Liver (tissue), 9 donors: ENCODE results near the gene TPT1. TPM values are rescaled to one million over a fixed set of nuclear protein-coding genes. Genes with fewer than 3 reads are reported as not detected.
"Not testable (repeated sequence)": the region's sequence is repeated elsewhere in the genome, so short reads cannot be mapped to it uniquely, and the experiment has no call there.

Source experiments
- DNase-seq: peaks from one replicate; pipeline ENCODE4 v3.0.0-alpha.2; 2017; ENCODE audit warnings: low spot score
- H3K27ac ChIP-seq, 2 donors: one replicate each; pipeline ENCODE4 v1.7.0; 2013; ENCODE audit warnings: inconsistent platforms in 2 of 2, low read length in 2 of 2, control low read depth in 1 of 2, low read depth in 1 of 2, mild to moderate bottlenecking in 1 of 2
- H3K27me3 ChIP-seq, 4 donors: one replicate each; pipeline versions ENCODE4 v1.6.1 to v1.7.0; 2013; ENCODE audit warnings: low read length in 3 of 4, inconsistent platforms in 1 of 4, mild to moderate bottlenecking in 1 of 4, moderate library complexity in 1 of 4; ENCODE audit not compliant: control insufficient read depth in 4 of 4, insufficient read depth in 4 of 4
- H3K36me3 ChIP-seq, 4 donors: one replicate each; pipeline versions ENCODE4 v1.6.1 to v1.7.0; 2013; ENCODE audit warnings: low read length in 3 of 4, mild to moderate bottlenecking in 3 of 4, low read depth in 1 of 4, moderate library complexity in 1 of 4; ENCODE audit not compliant: control insufficient read depth in 4 of 4, insufficient read depth in 3 of 4
- H3K4me1 ChIP-seq, 4 donors: one replicate each; pipeline versions ENCODE4 v1.6.1 to v1.7.0; 2013; ENCODE audit warnings: low read length in 3 of 4, mild to moderate bottlenecking in 3 of 4, moderate library complexity in 1 of 4; ENCODE audit not compliant: control insufficient read depth in 4 of 4, insufficient read depth in 4 of 4
- H3K4me3 ChIP-seq, 3 donors: one replicate each; pipeline versions ENCODE4 v1.6.1 to v1.7.0; 2013; ENCODE audit warnings: low read length in 3 of 3, control low read depth in 1 of 3, low read depth in 1 of 3, mild to moderate bottlenecking in 1 of 3
- H3K9ac ChIP-seq, 2 donors: one replicate each; pipeline ENCODE4 v1.7.0; 2013; ENCODE audit warnings: low read length in 2 of 2, mild to moderate bottlenecking in 2 of 2, moderate library complexity in 2 of 2, control low read depth in 1 of 2, low read depth in 1 of 2
- H3K9me3 ChIP-seq, 4 donors: one replicate each; pipeline versions ENCODE4 v1.6.1 to v1.7.0; 2013; ENCODE audit warnings: low read length in 3 of 4; ENCODE audit not compliant: control insufficient read depth in 4 of 4
- CTCF ChIP-seq: fragments of 150-350 bp; IDR thresholded peaks from 2 replicates; pipeline ENCODE4 v1.5.1; 2017; ENCODE audit warnings: improper control_type of control experiment, low read depth, low read length; ENCODE audit not compliant: missing input control
- FOXA1 ChIP-seq: IDR thresholded peaks from 2 replicates; pipeline ENCODE4 v1.6.1; 2016; ENCODE audit warnings: antibody characterized with exemption
- GABPA ChIP-seq, 2 donors: IDR thresholded peaks in 1 of 2; conservative IDR thresholded peaks in 1 of 2; 2 replicates each; pipeline ENCODE4 v1.6.1; 2016; ENCODE audit warnings: antibody characterized with exemption in 2 of 2, mild to moderate bottlenecking in 1 of 2, moderate library complexity in 1 of 2
- HNF4A ChIP-seq, 2 donors: conservative IDR thresholded peaks; 2 replicates each; pipeline ENCODE4 v1.6.1; 2016; ENCODE audit warnings: antibody characterized with exemption in 2 of 2, mild to moderate bottlenecking in 2 of 2
- HNF4G ChIP-seq: IDR thresholded peaks from 2 replicates; pipeline ENCODE4 v1.6.1; 2016; ENCODE audit warnings: antibody characterized with exemption
- JUND ChIP-seq, 2 donors: IDR thresholded peaks; 2 replicates each; pipeline ENCODE4 v1.6.1; 2016; ENCODE audit warnings: antibody characterized with exemption in 2 of 2
- MAX ChIP-seq: IDR thresholded peaks from 2 replicates; pipeline ENCODE4 v1.6.1; 2016; ENCODE audit warnings: antibody characterized with exemption
- NR2F2 ChIP-seq: IDR thresholded peaks from 2 replicates; pipeline ENCODE4 v1.6.1; 2016; ENCODE audit warnings: antibody characterized with exemption
- RAD21 ChIP-seq, 2 donors: IDR thresholded peaks; 2 replicates each; pipeline ENCODE4 v1.6.1; 2016; ENCODE audit warnings: antibody characterized with exemption in 2 of 2, mild to moderate bottlenecking in 2 of 2
- RXRA ChIP-seq, 2 donors: IDR thresholded peaks; 2 replicates each; pipeline ENCODE4 v1.6.1; 2017 to 2018; ENCODE audit warnings: antibody characterized with exemption in 2 of 2, mild to moderate bottlenecking in 1 of 2
- SP1 ChIP-seq: IDR thresholded peaks from 2 replicates; pipeline ENCODE4 v1.6.1; 2018; ENCODE audit warnings: antibody characterized with exemption, mild to moderate bottlenecking
- WGBS: extraction: QIAGEN DNeasy Blood & Tissue Kit; methylation state at CpG from one replicate; pipeline ENCODE4 v1.1.7; 2013; 5-methylcytosine and 5-hydroxymethylcytosine counted together
- polyA plus RNA-seq, 2 donors: library from polyadenylated mRNA; stranded (reverse) in 1 of 2; unstranded in 1 of 2; fragments of 200-250 nt in 1 of 2; fragments of >200 nt in 1 of 2; fragmentation: Nextera tagmentation in 1 of 2; extraction: Ambion mirVana in 1 of 2; gene quantifications; one replicate each; pipeline versions ENCODE4 v1.2.1 to v1.2.3, GENCODE V29; 2013 to 2015
- total RNA-seq, 2 donors: library from RNA; depleted of rRNA; stranded (reverse); fragments of >200 nt; gene quantifications; one replicate each; pipeline ENCODE4 v1.2.3, GENCODE V29; 2014
- donor health status: healthy.
- donor health status: healthy.
- donor health status: healthy.
- donor health status: healthy.
- donor health status: healthy.

The TPT1 gene
- total and polyA plus RNA-seq, 4 donors: 1,382 to 2,885 (median 1,815) TPM

- peaks cover 0 to 1% (median 0%) of the 10 kb centered on the region in 4 donors for H3K4me1 ChIP-seq
- WGBS: 69% methylated on average over 2 of the region's 2 CpGs
- TF ChIP-seq CTCF: no peak
- no peak for TF ChIP-seq RXRA (IDR thresholded peaks at IDR 0.05)
- no peak for TF ChIP-seq HNF4G
- no peak for TF ChIP-seq JUND (IDR thresholded peaks at IDR 0.05)
- no peaks in the 10 kb centered on the region for H3K9me3 ChIP-seq
- no peak for DNase-seq
- H3K36me3 ChIP-seq: peaks cover 2 to 32% (median 12%) of the 10 kb centered on the region in 4 donors
- H3K9ac ChIP-seq: no peak overlapping the region
- H3K27me3 ChIP-seq: no peaks in the 10 kb centered on the region
- H3K4me3 ChIP-seq: no peak overlapping the region
- H3K27ac ChIP-seq: no peak overlapping the region
Measured at GRCh38 chr13:45349438-45349837, 8.5 kb upstream of the TPT1 start.

- H3K9ac ChIP-seq, H3K27me3 ChIP-seq, H3K9me3 ChIP-seq, DNase-seq, H3K27ac ChIP-seq, H3K4me3 ChIP-seq: not testable (repeated sequence)
- H3K36me3 ChIP-seq: peaks cover 0 to 19% (median 10%) of the 10 kb centered on the region in 4 donors
- peaks cover under 1 to 11% (median 3%) of the 10 kb centered on the region in 4 donors for H3K4me1 ChIP-seq
- WGBS: 95% methylated on average over 8 of the region's 8 CpGs
Measured at GRCh38 chr13:45344064-45344463, 3.1 kb upstream of the TPT1 start.

- not testable (repeated sequence) for DNase-seq, H3K9me3 ChIP-seq, H3K27ac ChIP-seq, H3K4me3 ChIP-seq, H3K9ac ChIP-seq, H3K27me3 ChIP-seq
- peaks cover 5 to 29% (median 19%) of the 10 kb centered on the region in 4 donors for H3K36me3 ChIP-seq
- WGBS: 98% methylated on average over 9 of the region's 9 CpGs
- peaks cover 2 to 21% (median 13%) of the 10 kb centered on the region in 4 donors for H3K4me1 ChIP-seq
Measured at GRCh38 chr13:45343102-45343501, 2.1 kb upstream of the TPT1 start.

- peaks cover 7 to 29% (median 23%) of the 10 kb centered on the region in 4 donors for H3K36me3 ChIP-seq
- peak overlapping the region in 1 of 2 donors; percentile 99 for H3K27ac ChIP-seq
- H3K9me3 ChIP-seq, DNase-seq, H3K9ac ChIP-seq, H3K27me3 ChIP-seq: not testable (repeated sequence)
- WGBS: 97% methylated on average over 14 of the region's 14 CpGs
- H3K4me1 ChIP-seq: peaks cover 3 to 25% (median 17%) of the 10 kb centered on the region in 4 donors
- peak overlapping the region in 1 of 3 donors; percentile 71 for H3K4me3 ChIP-seq
Measured at GRCh38 chr13:45342668-45343067, 1.7 kb upstream of the TPT1 start.

- H3K4me1 ChIP-seq: peaks cover 6 to 32% (median 25%) of the 10 kb centered on the region in 4 donors
- H3K27me3 ChIP-seq: no peaks in the 10 kb centered on the region
- H3K9me3 ChIP-seq: no peaks in the 10 kb centered on the region
- 9% methylated on average over 17 of the region's 17 CpGs for WGBS
- H3K27ac ChIP-seq: peak overlapping the region; percentile 95 to 99
- DNase-seq: no peak
- TF ChIP-seq MAX (no peak), NR2F2 (peak; percentile 2), HNF4G (no peak), SP1 (peak; percentile 38), JUND (IDR thresholded peaks at IDR 0.05) (no peak), RXRA (IDR thresholded peaks at IDR 0.05) (peak in 1 of 2 donors; percentile 12), GABPA (IDR thresholded peaks at IDR 0.05 in 1 of 2, conservative IDR thresholded peaks at IDR 0.05 in 1 of 2) (no peak), HNF4A (conservative IDR thresholded peaks at IDR 0.05) (peak in 1 of 2 donors; percentile 5), CTCF (no peak), FOXA1 (no peak), RAD21 (IDR thresholded peaks at IDR 0.05) (peak in 1 of 2 donors; percentile 26)
- peak overlapping the region; percentile 81 to 98 for H3K9ac ChIP-seq
- peaks cover 9 to 30% (median 24%) of the 10 kb centered on the region in 4 donors for H3K36me3 ChIP-seq
- peak overlapping the region; percentile 71 to 94 (median 85) for H3K4me3 ChIP-seq
Measured at GRCh38 chr13:45341799-45342500, 967 bp upstream of the TPT1 start.
